Measurements from ENCODE around the gene APP.

Gene APP

DNA sequence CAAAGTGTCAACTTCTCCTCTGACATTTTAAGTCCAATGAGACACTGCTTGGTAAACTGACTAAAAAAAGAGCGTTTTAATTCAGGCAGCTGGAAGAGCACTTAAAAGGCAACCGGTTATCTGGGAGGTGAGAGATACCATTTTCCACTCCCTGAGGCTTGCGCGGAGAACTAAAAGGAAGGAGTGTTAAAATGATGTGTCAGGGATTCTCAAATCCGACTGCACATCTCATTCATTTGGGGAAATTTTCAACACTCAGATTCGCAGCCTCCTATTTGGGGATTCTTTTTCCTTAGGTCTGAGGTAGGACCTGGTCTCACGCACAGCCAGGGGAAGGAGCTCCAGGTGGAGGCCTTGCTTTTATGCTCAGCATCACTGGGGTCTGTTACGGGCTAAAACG lies 281.9 kb downstream of the APP start:
- H3K4me3 Mint-ChIP-seq, result no peak overlapping the region
- no peak for ATAC-seq
- no peak overlapping the region for H3K27ac Mint-ChIP-seq
- no peaks in the 10 kb centered on the region for H3K9me3 Mint-ChIP-seq
- no peaks in the 10 kb centered on the region for H3K4me1 Mint-ChIP-seq
- no peaks in the 10 kb centered on the region for H3K27me3 Mint-ChIP-seq
- peaks cover 32% of the 10 kb centered on the region for H3K36me3 Mint-ChIP-seq

DNA sequence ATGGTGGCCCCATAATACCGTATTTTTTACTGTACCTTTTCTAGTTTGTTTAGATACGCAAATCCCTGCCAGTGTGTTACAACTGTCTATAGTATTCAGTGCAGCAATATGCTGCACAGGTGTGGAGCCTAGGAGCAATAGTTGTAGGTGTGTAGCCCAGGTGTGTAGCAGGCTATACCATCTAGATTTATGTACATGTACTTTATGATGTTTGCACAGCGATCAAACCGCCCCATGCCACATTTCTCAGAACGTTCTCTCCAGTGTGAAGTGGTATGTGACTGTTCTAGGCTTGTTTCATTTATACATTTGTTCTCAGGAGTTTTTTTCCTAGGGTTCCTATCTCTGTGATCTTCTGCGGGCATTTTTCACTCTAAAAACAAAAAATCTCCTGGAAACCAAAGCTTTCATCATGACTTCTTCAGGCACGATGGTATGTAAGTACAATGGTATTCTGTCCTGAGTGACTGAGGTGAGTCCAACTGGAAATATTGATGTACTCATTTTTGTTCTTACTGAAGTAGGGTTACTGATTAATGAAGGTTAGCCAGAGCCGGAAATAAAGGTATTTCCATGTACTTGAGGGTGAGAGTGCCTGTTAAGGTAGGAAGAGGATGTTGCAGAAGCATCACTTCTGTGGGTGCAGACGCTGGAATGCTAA lies 282.8 kb downstream of the APP start:
- no peaks in the 10 kb centered on the region for H3K4me1 Mint-ChIP-seq
- peaks cover 25% of the 10 kb centered on the region for H3K36me3 Mint-ChIP-seq
- H3K27me3 Mint-ChIP-seq, result no peaks in the 10 kb centered on the region
- ATAC-seq, result no peak
- no peak overlapping the region for H3K27ac Mint-ChIP-seq
- no peak overlapping the region for H3K4me3 Mint-ChIP-seq
- no peaks in the 10 kb centered on the region for H3K9me3 Mint-ChIP-seq

DNA sequence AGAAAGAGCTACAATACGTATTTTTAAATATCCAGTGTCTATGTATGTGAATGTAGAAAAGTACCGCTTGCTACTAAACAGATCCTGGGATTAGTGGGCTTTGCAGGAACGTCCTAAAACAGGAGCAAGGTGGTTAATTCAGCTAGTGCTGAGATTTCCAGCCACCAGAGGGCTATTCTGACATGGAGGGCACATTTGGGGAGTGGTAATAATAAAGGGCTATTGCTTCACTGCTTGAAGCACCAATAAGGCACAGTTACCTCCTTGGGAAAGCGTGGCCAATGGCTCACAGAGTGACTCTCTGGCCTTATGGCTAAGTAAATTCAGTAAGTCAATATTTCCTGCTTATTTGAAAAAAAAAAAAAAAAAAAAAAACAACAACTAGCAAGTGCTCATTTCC lies 283.4 kb downstream of the APP start:
- Mint-ChIP-seq H3K27me3 (no peaks in the 10 kb centered on the region), H3K9me3 (no peaks in the 10 kb centered on the region), H3K27ac (no peak overlapping the region), H3K4me1 (no peaks in the 10 kb centered on the region), H3K36me3 (peaks cover 25% of the 10 kb centered on the region), H3K4me3 (no peak overlapping the region)
- ATAC-seq, result no peak

GRCh38 chr21:25885880-25886279 lies 284.7 kb downstream of the APP start:
- Mint-ChIP-seq H3K27me3 (no peaks in the 10 kb centered on the region), H3K4me1 (no peaks in the 10 kb centered on the region), H3K27ac (no peak overlapping the region), H3K36me3 (peaks cover 25% of the 10 kb centered on the region), H3K4me3 (no peak overlapping the region), H3K9me3 (no peaks in the 10 kb centered on the region)
- ATAC-seq, result no peak

- no peaks in the 10 kb centered on the region for H3K27me3 Mint-ChIP-seq
- H3K4me3 Mint-ChIP-seq, result no peak overlapping the region
- H3K9me3 Mint-ChIP-seq, result no peaks in the 10 kb centered on the region
- no peaks in the 10 kb centered on the region for H3K4me1 Mint-ChIP-seq
- peaks cover 25% of the 10 kb centered on the region for H3K36me3 Mint-ChIP-seq
- ATAC-seq, result no peak
- no peak overlapping the region for H3K27ac Mint-ChIP-seq
Measured at GRCh38 chr21:25885405-25885804, 285.2 kb downstream of the APP start.

DNA sequence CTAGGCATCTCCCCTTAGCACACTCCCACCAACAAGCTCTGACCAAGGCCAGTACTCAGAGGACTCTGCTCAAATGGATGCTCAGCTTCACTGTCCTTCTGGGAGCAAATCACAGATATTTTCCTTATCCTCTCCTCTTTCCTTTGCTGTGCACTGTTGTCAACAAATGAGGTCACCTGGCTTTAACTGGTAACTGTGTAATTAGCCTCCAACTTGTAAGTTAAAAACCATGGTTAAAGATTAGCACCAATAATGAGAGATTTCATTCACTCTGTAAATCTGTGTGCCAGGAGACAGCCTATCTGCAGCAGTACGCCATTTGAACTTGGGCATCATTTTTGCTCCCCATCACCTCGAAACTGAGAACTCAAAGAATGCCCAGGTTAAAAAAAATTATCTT lies 286.3 kb downstream of the APP start:
- H3K27me3 Mint-ChIP-seq, result no peaks in the 10 kb centered on the region
- H3K9me3 Mint-ChIP-seq, result no peaks in the 10 kb centered on the region
- H3K27ac Mint-ChIP-seq, result no peak overlapping the region
- H3K36me3 Mint-ChIP-seq, result peaks cover 19% of the 10 kb centered on the region
- no peak overlapping the region for H3K4me3 Mint-ChIP-seq
- no peaks in the 10 kb centered on the region for H3K4me1 Mint-ChIP-seq
- ATAC-seq, result no peak

- H3K27ac Mint-ChIP-seq, result no peak overlapping the region
- ATAC-seq, result peak; percentile 65
- H3K36me3 Mint-ChIP-seq, result peaks cover 4% of the 10 kb centered on the region
Measured at GRCh38 chr21:25881524-25882376, 288.8 kb downstream of the APP start.

GRCh38 chr21:25879203-25879602 lies 291.4 kb downstream of the APP start:
- no peaks in the 10 kb centered on the region for H3K4me1 Mint-ChIP-seq
- no peaks in the 10 kb centered on the region for H3K27me3 Mint-ChIP-seq
- H3K9me3 Mint-ChIP-seq, result no peaks in the 10 kb centered on the region
- no peak overlapping the region for H3K27ac Mint-ChIP-seq
- H3K36me3 Mint-ChIP-seq, result no peaks in the 10 kb centered on the region
- ATAC-seq, result no peak
- H3K4me3 Mint-ChIP-seq, result no peak overlapping the region

More at GRCh38 chr21:25881524-25882376, 288.8 kb downstream of the APP start:
- no peaks in the 10 kb centered on the region for H3K4me1 Mint-ChIP-seq
- no peak overlapping the region for H3K4me3 Mint-ChIP-seq
- no peaks in the 10 kb centered on the region for H3K27me3 Mint-ChIP-seq
- H3K9me3 Mint-ChIP-seq, result no peaks in the 10 kb centered on the region

DNA sequence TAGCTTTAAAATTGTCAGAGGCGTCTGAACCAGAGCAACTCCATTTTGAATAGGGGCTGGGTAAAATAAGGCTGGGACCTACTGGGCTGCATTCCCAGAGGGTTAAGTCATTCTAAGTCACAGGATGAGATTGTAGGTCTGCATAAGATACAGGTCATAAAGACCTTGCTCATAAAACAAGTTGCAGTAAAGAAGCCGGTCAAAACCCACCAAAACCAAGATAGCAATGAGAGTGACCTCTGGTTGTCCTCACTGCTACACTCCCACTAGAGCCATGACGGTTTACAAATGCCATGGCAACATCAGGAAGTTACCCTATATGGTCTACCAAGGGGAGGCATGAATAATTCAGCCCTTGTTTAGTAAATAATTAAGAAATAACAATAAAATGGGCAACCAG lies 292.2 kb downstream of the APP start:
- no peak for ATAC-seq
- no peaks in the 10 kb centered on the region for H3K4me1 Mint-ChIP-seq
- H3K4me3 Mint-ChIP-seq, result no peak overlapping the region
- no peaks in the 10 kb centered on the region for H3K27me3 Mint-ChIP-seq
- H3K9me3 Mint-ChIP-seq, result no peaks in the 10 kb centered on the region
- H3K27ac Mint-ChIP-seq, result no peak overlapping the region
- no peaks in the 10 kb centered on the region for H3K36me3 Mint-ChIP-seq

DNA sequence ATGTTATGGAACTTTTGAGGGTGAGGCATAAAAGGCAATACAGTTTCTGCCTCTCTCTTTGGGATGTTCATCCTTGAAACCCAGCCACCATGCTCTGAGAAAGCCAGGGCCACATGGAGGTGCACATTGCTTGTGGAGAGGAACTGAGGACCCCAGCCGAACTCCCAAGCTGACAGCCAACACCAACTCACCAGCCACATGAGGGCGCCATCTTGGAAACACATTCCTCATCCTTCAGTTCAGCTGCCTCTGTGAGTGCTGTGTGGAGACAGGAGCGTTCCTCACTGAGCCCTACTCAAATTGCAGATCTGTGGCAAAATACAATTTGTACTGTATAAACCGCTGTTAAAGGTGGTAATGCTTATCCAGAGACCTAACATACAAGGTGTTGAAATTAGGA lies 298.3 kb downstream of the APP start:
- H3K4me3 Mint-ChIP-seq, result no peak overlapping the region
- no peak overlapping the region for H3K27ac Mint-ChIP-seq
- no peaks in the 10 kb centered on the region for H3K36me3 Mint-ChIP-seq
- no peaks in the 10 kb centered on the region for H3K27me3 Mint-ChIP-seq
- H3K9me3 Mint-ChIP-seq, result no peaks in the 10 kb centered on the region
- H3K4me1 Mint-ChIP-seq, result no peaks in the 10 kb centered on the region
- no peak for ATAC-seq

- H3K27ac Mint-ChIP-seq, result no peak overlapping the region
- H3K9me3 Mint-ChIP-seq, result no peaks in the 10 kb centered on the region
- no peak overlapping the region for H3K4me3 Mint-ChIP-seq
- no peaks in the 10 kb centered on the region for H3K27me3 Mint-ChIP-seq
- ATAC-seq, result no peak
- no peaks in the 10 kb centered on the region for H3K4me1 Mint-ChIP-seq
- no peaks in the 10 kb centered on the region for H3K36me3 Mint-ChIP-seq
Measured at GRCh38 chr21:25871566-25871965, 299.0 kb downstream of the APP start.

- ATAC-seq, result no peak
- Mint-ChIP-seq H3K4me3 (no peak overlapping the region), H3K9me3 (no peaks in the 10 kb centered on the region), H3K27ac (no peak overlapping the region), H3K27me3 (no peaks in the 10 kb centered on the region), H3K4me1 (no peaks in the 10 kb centered on the region), H3K36me3 (no peaks in the 10 kb centered on the region)
Measured at GRCh38 chr21:25870084-25870483, 300.5 kb downstream of the APP start.

DNA sequence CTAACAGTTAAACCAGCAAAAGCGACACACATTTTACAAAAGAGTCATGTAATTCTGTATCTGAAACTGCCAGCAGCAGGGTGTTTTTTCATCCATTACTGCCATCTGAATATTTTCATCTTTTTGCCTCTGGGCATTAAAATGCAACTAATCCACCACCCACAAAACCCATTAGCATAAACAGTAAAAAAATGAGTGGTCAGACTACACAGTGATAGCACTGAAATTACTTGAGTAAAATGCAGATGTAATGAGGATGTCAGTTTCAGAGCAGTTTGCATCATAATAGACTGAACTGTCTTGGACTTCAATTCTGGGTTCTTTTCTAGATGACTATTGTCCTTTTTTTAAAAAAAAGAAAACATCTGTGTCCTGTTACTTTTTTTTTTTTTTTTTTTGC lies 303.5 kb downstream of the APP start:
- no peaks in the 10 kb centered on the region for H3K9me3 Mint-ChIP-seq
- no peak overlapping the region for H3K4me3 Mint-ChIP-seq
- H3K27me3 Mint-ChIP-seq, result no peaks in the 10 kb centered on the region
- H3K36me3 Mint-ChIP-seq, result no peaks in the 10 kb centered on the region
- H3K27ac Mint-ChIP-seq, result no peak overlapping the region
- no peak for ATAC-seq
- H3K4me1 Mint-ChIP-seq, result no peaks in the 10 kb centered on the region

DNA sequence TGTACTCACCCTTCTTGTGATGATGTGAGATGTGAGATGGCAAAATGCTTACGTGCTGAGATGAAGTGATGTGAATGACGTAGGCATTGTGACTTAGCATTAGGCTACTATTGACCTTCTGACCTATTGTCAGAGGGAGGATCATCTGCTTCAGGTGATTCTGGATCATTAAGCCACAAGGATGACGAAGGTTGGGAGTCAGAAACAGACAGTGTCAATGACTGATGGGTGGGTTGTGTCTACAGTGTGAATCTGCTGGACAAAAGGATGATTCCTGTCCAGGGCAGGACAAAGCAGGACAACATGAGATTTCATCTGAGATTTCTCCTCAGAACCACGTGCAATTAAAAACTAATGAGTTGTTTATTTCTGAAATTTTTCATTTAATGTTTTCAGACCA lies 306.8 kb downstream of the APP start:
- no peak for ATAC-seq
- Mint-ChIP-seq H3K4me3 (no peak overlapping the region), H3K27ac (no peak overlapping the region), H3K36me3 (no peaks in the 10 kb centered on the region), H3K4me1 (no peaks in the 10 kb centered on the region), H3K9me3 (no peaks in the 10 kb centered on the region), H3K27me3 (no peaks in the 10 kb centered on the region)

DNA sequence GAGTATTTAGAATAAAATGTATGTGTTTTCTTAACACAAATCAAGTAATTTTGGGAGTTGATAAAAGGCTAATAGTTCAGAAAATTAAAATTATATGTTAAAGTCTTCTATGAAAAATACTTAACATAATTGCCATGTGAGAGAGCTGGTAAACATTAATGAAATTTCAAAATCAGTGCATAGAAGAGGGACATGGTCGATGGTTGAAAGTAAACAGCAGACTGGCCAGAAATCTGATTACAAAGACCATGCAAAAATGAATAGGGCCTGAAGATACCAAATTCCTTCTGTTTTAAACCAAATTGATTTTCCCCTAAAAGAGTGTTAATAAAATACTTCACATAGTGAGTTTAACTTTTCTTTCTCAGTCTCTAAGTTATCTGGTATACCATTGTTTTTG lies 307.5 kb downstream of the APP start:
- Mint-ChIP-seq H3K27me3 (no peaks in the 10 kb centered on the region), H3K36me3 (no peaks in the 10 kb centered on the region), H3K9me3 (no peaks in the 10 kb centered on the region), H3K27ac (no peak overlapping the region), H3K4me3 (no peak overlapping the region), H3K4me1 (no peaks in the 10 kb centered on the region)
- ATAC-seq, result no peak

GRCh38 chr21:25862596-25862995 lies 308.0 kb downstream of the APP start:
- Mint-ChIP-seq H3K4me3 (no peak overlapping the region), H3K27ac (no peak overlapping the region), H3K36me3 (no peaks in the 10 kb centered on the region), H3K4me1 (no peaks in the 10 kb centered on the region), H3K9me3 (no peaks in the 10 kb centered on the region), H3K27me3 (no peaks in the 10 kb centered on the region)
- no peak for ATAC-seq
